NCI-H69 (cell line): ENCODE measurements around the gene GPATCH8.
A peak's percentile ranks its signal among the peaks of the same experiment; 100 is the strongest.

Source experiments
- DNase-seq: peaks from one replicate; lab custom pipeline; 2025; lab: John Stamatoyannopoulos, UW

The GPATCH8 gene

GRCh38 chr17:44354582-44355561, 148.3 kb downstream of the GPATCH8 start:
- DNase-seq, result no peak

- DNase-seq, result no peak
These were observed 149.4 kb downstream of the GPATCH8 start for GRCh38 chr17:44353672-44354331.

GRCh38 chr17:44352828-44353671, 150.2 kb downstream of the GPATCH8 start:
- no peak for DNase-seq

GRCh38 chr17:44351961-44352827, 151.0 kb downstream of the GPATCH8 start:
- DNase-seq, result no peak

- DNase-seq, result no peak
These were observed 151.7 kb downstream of the GPATCH8 start for GRCh38 chr17:44351464-44351863.

- DNase-seq, result peak; percentile 67
These were observed 152.4 kb downstream of the GPATCH8 start for GRCh38 chr17:44350733-44351226.

- DNase-seq, result no peak
These were observed 153.6 kb downstream of the GPATCH8 start for GRCh38 chr17:44349553-44350070.

GRCh38 chr17:44348988-44349364, 154.2 kb downstream of the GPATCH8 start:
- DNase-seq, result no peak

GRCh38 chr17:44348234-44348987, 154.8 kb downstream of the GPATCH8 start:
- DNase-seq, result no peak
